Vagina (tissue), 2 donors: ENCODE results near the gene SNX22.

Experiments
- POLR2AphosphoS5 ChIP-seq, 2 donors: sonication (generic); formaldehyde crosslinking; IDR thresholded peaks; one replicate each; pipeline ENCODE4 v1.9.0; 2017; ENCODE audit warnings: antibody characterized with exemption in 2 of 2, mild to moderate bottlenecking in 2 of 2, low read depth in 1 of 2; ENCODE audit not compliant: insufficient read depth in 1 of 2
- TF ChIP-seq, protein P1 (sequence below), 3 experiments: fragments of 450-650 bp in 2 of 3; fragments of 200-600 bp in 1 of 3; sonication (generic) in 1 of 3; IDR thresholded peaks; one replicate each; pipeline ENCODE4 v1.5.1; 2017 to 2019; ENCODE audit warnings: antibody characterized with exemption in 3 of 3, mild to moderate bottlenecking in 2 of 3, moderate library complexity in 2 of 3

DNA sequence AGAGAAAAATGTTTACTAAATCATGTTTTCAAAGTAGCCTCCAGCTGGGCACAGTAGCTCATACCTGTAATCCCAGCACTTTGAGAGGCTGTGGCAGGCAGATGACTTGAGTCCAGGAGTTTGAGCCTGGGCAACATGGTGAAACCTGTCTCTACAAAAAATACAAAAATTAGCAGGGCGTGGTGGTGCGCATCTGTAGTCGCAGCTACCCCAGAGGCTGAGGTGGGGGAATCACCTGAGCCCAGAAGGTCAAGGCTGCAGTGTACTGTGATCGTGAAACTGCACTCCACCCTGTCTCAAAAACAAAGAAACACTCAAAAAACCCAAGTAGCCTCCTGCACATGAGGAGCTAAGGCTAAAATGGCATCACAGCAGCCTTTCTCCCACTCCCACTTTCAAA is 12.9 kb downstream of the SNX22 start:
- TF ChIP-seq, protein P1, sequence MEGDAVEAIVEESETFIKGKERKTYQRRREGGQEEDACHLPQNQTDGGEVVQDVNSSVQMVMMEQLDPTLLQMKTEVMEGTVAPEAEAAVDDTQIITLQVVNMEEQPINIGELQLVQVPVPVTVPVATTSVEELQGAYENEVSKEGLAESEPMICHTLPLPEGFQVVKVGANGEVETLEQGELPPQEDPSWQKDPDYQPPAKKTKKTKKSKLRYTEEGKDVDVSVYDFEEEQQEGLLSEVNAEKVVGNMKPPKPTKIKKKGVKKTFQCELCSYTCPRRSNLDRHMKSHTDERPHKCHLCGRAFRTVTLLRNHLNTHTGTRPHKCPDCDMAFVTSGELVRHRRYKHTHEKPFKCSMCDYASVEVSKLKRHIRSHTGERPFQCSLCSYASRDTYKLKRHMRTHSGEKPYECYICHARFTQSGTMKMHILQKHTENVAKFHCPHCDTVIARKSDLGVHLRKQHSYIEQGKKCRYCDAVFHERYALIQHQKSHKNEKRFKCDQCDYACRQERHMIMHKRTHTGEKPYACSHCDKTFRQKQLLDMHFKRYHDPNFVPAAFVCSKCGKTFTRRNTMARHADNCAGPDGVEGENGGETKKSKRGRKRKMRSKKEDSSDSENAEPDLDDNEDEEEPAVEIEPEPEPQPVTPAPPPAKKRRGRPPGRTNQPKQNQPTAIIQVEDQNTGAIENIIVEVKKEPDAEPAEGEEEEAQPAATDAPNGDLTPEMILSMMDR (IDR thresholded peaks at IDR 0.05) = no peak
- no peak for TF ChIP-seq POLR2AphosphoS5 (IDR thresholded peaks at IDR 0.05; ENCODE audit: insufficient read depth in 1 of 2, low read depth in 1 of 2)
